ENCODE data around the gene HHIP. TPM values are rescaled to one million over a fixed set of nuclear protein-coding genes. Genes with fewer than 3 reads are reported as not detected.

The HHIP gene
- total RNA-seq, 2 donors from 2014 or later: 0.66 to 14.3 TPM

GRCh38 chr4:144739511-144740033 lies 93.6 kb downstream of the HHIP start:
- H3K36me3 ChIP-seq (replicated peaks in 1 of 2; ENCODE audit: insufficient read depth in 1 of 2, low read depth in 2 of 2): no peaks in the 10 kb centered on the region
- no peaks in the 10 kb centered on the region for H3K9me3 ChIP-seq
- ATAC-seq (no peak), DNase-seq (no peak)
- H3K27ac ChIP-seq: peak overlapping the region in 2 of 4 donors; percentile 36 to 46
- H3K4me3 ChIP-seq: no peak overlapping the region
- H3K4me1 ChIP-seq: peaks cover 25% of the 10 kb centered on the region
- no peak for TF ChIP-seq POLR2A (IDR thresholded peaks at IDR 0.05)
- TF ChIP-seq, protein P1, sequence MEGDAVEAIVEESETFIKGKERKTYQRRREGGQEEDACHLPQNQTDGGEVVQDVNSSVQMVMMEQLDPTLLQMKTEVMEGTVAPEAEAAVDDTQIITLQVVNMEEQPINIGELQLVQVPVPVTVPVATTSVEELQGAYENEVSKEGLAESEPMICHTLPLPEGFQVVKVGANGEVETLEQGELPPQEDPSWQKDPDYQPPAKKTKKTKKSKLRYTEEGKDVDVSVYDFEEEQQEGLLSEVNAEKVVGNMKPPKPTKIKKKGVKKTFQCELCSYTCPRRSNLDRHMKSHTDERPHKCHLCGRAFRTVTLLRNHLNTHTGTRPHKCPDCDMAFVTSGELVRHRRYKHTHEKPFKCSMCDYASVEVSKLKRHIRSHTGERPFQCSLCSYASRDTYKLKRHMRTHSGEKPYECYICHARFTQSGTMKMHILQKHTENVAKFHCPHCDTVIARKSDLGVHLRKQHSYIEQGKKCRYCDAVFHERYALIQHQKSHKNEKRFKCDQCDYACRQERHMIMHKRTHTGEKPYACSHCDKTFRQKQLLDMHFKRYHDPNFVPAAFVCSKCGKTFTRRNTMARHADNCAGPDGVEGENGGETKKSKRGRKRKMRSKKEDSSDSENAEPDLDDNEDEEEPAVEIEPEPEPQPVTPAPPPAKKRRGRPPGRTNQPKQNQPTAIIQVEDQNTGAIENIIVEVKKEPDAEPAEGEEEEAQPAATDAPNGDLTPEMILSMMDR (IDR thresholded peaks at IDR 0.05): no peak
- intact Hi-C loops (cut with DNase I): no loop called here
- no peaks in the 10 kb centered on the region for H3K27me3 ChIP-seq

GRCh38 chr4:144740316-144740715 lies 94.4 kb downstream of the HHIP start:
- ATAC-seq (no peak), DNase-seq (no peak)

GRCh38 chr4:144748814-144749555 lies 103.0 kb downstream of the HHIP start:
- no peak overlapping the region for H3K4me3 ChIP-seq
- TF ChIP-seq POLR2A (IDR thresholded peaks at IDR 0.05): no peak
- intact Hi-C loops (cut with DNase I): no loop called here
- H3K27me3 ChIP-seq: no peaks in the 10 kb centered on the region
- ATAC-seq (no peak), DNase-seq (no peak)
- H3K4me1 ChIP-seq: no peaks in the 10 kb centered on the region
- no peaks in the 10 kb centered on the region for H3K9me3 ChIP-seq
- no peak overlapping the region for H3K27ac ChIP-seq
- WGBS, 2 donors: 55 to 83% methylated on average over 3 to 4 of the region's 4 CpGs
- H3K36me3 ChIP-seq (replicated peaks in 1 of 2; ENCODE audit: insufficient read depth in 1 of 2, low read depth in 2 of 2): no peaks in the 10 kb centered on the region

More at GRCh38 chr4:144740316-144740715, 94.4 kb downstream of the HHIP start:
- H3K27me3 ChIP-seq: no peaks in the 10 kb centered on the region
- TF ChIP-seq POLR2A (IDR thresholded peaks at IDR 0.05): no peak
- TF ChIP-seq, protein P1 (IDR thresholded peaks at IDR 0.05): no peak
- H3K9me3 ChIP-seq: no peaks in the 10 kb centered on the region
- H3K36me3 ChIP-seq (replicated peaks in 1 of 2; ENCODE audit: insufficient read depth in 1 of 2, low read depth in 2 of 2): no peaks in the 10 kb centered on the region
- intact Hi-C loops (cut with DNase I): no loop called here
- H3K4me3 ChIP-seq: no peak overlapping the region
- peaks cover 22% of the 10 kb centered on the region for H3K4me1 ChIP-seq
- H3K27ac ChIP-seq: no peak overlapping the region
- WGBS, 2 donors: 19 to 37% methylated on average over 1 of the region's 1 CpG

- DNase-seq (no peak), ATAC-seq (no peak)
- Histone ChIP-seq H3K27me3 (no peaks in the 10 kb centered on the region), H3K27ac (no peak overlapping the region), H3K9me3 (no peaks in the 10 kb centered on the region), H3K4me1 (no peaks in the 10 kb centered on the region), H3K36me3 (replicated peaks in 1 of 2; ENCODE audit: insufficient read depth in 1 of 2, low read depth in 2 of 2) (no peaks in the 10 kb centered on the region), H3K4me3 (no peak overlapping the region)
- intact Hi-C loops (cut with DNase I): no loop called here
- 15 to 38% methylated on average over 2 of the region's 2 CpGs for WGBS, 2 donors
- TF ChIP-seq, protein P1 (IDR thresholded peaks at IDR 0.05): no peak
- TF ChIP-seq POLR2A (IDR thresholded peaks at IDR 0.05): no peak
Measured at GRCh38 chr4:144750348-144750747, 104.4 kb downstream of the HHIP start.

- Histone ChIP-seq H3K36me3 (replicated peaks in 1 of 2; ENCODE audit: insufficient read depth in 1 of 2, low read depth in 2 of 2) (no peaks in the 10 kb centered on the region), H3K4me1 (no peaks in the 10 kb centered on the region), H3K27me3 (no peaks in the 10 kb centered on the region), H3K4me3 (no peak overlapping the region), H3K27ac (peak overlapping the region in 2 of 4 donors; percentile 27 to 36), H3K9me3 (no peaks in the 10 kb centered on the region)
- ATAC-seq: peak; percentile 65
- TF ChIP-seq, protein P1 (IDR thresholded peaks at IDR 0.05): peak; percentile 13 to 73 (median 55)
- TF ChIP-seq POLR2A (IDR thresholded peaks at IDR 0.05): no peak
- 52 to 66% methylated on average over 3 of the region's 3 CpGs for WGBS, 2 donors
- intact Hi-C loops (cut with DNase I): no loop called here
- DNase-seq: peak in 3 of 4 donors; percentile 34 to 50 (median 40)
Measured at GRCh38 chr4:144754562-144755410, 108.8 kb downstream of the HHIP start.
